ENCODE measurements around the gene ATXN7L1.

Gene ATXN7L1

DNA sequence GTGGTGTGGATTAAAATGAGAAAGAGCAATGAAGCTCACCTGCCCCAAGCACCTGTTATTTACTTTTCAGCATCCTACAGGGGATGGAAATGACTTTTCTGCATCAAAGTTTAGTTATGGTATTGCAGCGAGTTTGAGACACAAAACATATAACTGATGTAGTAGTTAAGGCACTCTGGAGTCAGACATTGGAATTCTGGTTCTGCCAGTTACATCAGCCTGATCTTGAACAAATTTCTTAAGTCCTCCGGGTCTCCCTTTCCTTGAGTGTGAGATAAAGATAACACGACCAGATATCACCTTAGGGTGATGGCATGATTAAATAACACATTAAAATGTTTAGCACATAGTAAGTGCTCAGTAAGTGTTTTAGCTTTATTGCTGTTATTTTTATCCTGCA is 97.4 kb downstream of the ATXN7L1 start:
- DNase-seq (ENCODE audit: low read depth, low spot score), result no peak

DNA sequence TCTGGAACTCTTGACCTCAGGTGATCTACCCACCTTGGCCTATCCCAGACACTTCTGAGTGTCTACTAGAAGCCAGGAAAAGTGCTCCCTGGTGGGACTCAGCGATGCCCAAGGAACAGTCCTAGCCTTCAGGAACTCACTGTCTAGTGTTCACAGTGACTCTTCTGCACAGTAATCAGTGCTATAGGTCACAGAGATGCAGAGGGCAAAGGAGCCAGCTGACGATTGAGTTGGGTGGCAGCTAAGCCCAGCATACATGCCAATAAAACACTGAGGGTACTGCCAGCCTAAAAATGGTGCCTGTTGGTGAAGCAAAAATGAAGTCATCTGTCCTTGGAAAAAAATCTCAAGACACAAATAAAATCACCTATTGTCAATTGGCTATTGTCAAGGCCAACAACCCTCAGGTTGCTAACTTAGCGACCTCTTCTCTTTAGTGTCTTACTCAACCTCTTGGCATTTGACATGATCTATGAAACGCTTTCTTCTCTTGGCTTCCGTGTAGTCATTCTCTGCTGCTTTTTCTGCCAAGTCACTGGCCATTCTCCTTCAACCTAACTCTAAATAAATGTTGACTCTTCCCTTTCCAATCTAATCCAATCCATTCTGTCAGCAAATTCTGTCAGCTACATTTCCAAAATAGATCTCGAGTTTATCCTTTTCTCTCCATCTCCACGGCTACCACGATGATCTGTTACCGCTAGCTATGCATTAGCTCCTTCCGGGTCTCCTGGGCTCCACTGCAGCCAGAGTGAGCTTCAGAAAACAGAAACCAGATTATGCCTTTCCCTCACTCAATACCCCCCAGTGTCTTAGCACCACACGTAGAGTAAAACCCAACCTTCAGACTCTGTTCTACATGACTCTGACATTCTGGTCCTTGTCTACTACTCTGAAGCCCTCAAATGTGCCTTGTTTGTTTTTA is 99.2 kb downstream of the ATXN7L1 start:
- no peak for DNase-seq (ENCODE audit: low read depth, low spot score)

DNA sequence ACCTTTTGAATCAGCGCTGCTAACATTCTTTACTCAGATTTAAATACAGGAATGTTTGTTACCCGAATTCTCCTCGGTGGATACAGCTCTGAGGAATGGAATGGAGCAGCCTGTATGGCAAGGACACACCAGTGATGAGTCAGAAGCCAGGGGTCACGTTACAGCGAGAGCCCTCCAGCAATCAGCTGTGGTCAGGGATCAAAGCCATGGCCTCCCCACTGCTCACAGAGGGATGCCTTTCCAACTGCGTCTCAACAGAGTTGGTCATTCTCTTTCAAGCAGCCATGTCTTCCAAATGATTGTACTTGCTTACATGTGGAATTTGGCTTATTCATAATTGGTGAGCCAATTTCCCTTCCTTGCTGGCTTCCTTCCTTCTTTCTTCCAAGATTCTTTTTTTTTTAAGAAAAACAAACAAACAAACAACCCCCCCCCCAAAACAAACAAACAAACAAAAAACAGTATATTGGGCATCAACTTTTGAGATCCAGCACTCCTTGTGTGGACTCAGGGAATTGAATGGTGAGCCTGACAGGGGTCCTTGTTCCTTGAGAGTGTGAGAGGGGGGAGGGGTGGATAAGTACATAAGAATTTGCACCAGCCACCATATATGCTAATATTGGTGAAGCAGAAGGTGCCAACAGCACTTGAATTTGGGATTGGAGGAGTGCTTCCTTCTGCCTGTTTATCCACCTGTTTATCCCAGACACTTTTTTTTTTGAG is 100.2 kb downstream of the ATXN7L1 start:
- peak; percentile 97 for DNase-seq (ENCODE audit: low read depth, low spot score)

DNA sequence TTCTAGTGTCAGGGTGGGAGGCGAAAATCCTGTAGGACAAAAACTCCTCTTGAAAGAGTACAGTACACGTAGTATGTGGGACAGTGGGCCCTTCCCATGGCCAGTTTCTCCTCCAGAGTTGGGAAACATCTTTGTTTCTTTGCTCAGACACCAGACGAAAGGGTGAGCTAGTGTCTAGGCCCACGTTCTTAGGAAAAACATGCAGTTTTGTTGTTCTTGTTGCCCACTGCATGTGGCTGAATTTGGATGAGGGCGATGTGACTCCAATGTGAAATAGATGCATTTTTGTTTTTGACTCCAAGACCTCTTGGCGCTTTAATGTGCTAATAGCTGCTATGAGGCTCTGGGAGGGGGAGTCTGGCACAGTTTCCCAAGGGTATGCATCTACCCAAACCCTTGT is 100.8 kb downstream of the ATXN7L1 start:
- DNase-seq (ENCODE audit: low read depth, low spot score), result no peak

DNA sequence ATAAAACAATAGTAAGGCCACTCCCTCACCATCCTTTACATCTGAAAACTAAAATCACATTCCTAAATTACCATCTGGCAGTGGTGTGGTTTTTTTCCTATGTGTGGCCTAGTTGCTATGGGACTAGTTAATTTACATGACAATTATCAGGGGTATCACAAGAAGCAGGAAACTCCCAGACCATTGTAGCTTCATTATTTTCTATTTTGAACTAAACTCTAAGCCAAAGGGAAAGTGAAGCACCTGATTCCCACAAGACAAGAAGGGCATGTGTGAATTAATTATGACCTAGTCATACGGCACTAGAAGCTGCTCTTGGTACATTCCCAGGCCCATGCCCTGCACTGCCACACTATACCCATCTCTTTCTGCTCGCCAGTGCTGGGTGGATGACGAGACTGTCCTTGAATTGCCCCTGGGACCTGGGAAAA is 103.4 kb downstream of the ATXN7L1 start:
- DNase-seq (ENCODE audit: low read depth, low spot score), result no peak

DNA sequence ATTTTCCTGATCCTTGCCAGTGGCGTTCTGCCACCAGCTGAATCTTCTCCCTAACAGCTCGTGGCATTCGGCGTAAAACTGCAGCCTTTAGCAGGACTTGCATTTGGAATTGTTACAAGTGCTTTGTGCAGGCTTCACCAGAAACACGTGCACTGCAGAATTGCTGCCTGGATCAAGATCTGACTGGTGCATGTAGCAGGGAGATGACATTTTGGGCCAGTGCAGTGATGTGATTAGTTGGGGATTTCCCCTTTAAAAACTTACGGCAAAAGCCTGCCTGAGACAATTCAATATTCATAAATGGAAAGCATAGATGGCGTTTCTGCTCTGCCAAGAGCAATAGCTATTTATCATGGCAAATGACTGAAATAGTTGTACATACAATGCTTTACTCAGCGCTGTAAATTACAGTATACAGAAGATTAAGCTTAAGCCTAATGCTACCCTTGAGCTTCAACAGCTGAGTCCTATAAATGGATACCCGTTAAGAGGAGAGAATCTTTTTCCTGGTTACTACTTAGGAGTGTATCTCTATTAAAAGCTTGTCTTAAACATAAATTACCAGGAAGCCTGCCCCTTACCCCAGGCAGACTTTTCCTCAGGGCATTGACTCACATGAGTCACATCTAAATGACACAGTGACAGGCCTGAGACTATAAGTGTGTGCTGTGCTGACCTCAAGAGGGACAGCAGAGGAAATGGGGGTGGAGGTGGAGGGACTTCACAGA is 106.3 kb downstream of the ATXN7L1 start:
- peak; percentile 29 for DNase-seq (ENCODE audit: low read depth, low spot score)

DNA sequence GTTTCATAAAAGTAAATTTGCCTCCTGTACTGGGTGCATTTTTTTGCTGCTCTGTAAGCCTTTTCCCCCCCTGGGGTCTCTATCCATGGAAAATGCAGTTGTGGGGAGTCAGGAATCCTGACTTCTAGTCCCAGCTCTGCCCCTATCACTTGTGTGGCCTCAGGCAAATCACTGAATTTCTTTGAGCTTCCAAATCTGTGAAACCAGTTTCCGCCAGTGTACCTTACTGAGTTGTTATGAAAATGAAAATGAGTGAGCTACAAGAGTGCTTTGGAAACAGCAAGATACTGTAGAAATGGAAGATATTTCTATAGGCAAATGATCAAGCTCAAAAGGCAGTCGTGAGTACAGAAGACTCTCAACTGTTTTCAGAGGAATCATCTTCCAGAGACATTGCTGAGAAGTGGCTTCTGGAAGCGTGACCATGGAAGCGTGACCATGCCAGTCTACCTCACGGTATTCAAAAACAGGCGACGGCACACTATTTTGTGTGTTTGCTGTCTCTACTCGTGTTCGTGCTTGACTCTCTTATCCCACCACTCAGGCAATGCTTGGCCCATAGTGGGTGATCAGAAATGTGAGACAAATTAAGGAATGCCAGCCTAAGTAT is 107.4 kb downstream of the ATXN7L1 start:
- DNase-seq (ENCODE audit: low read depth, low spot score), result no peak

DNA sequence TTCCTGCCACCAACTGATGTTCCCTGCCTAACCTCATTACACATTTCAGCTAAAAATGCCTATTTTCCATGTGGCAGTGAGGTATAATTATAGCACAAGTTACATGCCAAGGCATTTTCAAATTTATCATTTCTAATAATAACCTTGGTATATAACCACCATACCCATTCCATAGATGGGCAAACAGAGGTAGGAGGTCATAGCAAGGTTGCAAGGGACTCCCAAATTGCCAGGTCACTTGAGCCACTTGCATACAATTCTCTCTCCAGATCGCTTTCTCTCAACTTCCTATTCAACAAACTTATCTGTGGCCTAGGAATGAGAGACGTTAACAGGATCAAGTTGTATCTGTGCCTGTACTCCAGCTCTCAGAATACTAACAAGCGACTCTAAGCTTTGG is 108.3 kb downstream of the ATXN7L1 start:
- no peak for DNase-seq (ENCODE audit: low read depth, low spot score)

DNA sequence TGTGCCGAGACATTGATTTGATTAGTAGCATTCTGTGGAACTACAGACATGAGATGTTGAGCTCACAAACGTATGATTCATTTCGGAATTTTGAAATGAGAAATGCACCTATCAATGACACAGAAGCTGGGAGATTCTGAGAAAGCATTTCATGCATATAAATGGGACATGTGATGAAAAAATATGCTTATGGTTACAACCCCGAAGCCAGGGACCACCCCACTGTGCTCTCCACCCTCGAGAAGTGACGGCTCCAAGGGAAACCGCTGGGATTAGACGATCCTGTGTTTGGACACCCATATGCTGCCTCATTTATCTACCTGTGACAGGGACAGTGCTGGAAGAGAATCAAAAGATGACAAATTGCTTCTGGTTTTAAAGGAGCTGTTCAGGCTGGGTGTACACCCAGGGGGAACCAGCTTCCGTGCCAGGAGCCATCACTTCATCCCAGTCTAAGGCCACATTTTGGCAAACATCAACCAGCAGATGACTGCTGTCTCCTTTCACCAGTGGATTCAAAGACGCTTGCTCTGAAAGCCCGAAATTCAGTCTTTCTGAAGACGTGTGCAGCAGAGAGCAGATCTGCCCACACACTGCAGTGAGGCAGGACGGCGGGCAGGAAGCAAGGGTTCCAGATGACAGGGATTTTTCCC is 109.9 kb downstream of the ATXN7L1 start:
- no peak for DNase-seq (ENCODE audit: low read depth, low spot score)

DNA sequence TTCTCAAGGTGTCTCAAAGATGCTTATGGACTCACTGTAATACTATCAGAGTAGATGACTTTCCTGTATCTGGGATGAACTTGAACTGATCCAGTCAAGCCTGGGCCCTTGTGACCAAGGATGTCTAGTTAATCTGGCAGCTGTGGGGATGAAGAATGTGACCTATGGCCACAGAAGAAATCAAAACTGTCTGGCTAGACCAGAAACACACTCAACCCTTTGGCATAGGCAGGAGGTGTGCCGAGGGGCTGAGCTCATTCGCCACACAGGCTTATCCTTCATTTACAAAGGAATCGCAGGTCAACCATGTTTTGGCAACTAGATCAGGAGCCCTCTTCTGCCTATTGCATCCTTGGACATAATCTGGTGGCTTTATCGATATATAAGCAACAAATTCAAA is 110.6 kb downstream of the ATXN7L1 start:
- no peak for DNase-seq (ENCODE audit: low read depth, low spot score)

DNA sequence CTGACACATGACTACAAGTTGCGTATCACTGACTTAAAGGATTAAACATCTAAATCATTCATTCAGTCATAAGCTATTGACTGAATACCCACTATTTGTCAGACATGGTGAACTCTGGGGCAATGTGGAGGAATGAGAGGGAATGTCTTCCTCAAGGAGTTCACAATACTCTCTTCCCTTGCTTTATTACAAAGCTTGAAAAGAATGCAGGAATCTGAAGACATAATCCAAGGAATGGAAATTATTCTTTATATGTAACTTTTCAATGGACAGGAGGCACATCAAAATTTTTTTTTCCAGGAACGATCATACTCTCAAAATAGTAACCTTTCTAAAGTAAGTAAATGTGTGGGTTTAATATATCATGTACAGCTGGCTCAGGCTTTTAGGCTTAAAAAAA is 111.9 kb downstream of the ATXN7L1 start:
- DNase-seq (ENCODE audit: low read depth, low spot score), result no peak

DNA sequence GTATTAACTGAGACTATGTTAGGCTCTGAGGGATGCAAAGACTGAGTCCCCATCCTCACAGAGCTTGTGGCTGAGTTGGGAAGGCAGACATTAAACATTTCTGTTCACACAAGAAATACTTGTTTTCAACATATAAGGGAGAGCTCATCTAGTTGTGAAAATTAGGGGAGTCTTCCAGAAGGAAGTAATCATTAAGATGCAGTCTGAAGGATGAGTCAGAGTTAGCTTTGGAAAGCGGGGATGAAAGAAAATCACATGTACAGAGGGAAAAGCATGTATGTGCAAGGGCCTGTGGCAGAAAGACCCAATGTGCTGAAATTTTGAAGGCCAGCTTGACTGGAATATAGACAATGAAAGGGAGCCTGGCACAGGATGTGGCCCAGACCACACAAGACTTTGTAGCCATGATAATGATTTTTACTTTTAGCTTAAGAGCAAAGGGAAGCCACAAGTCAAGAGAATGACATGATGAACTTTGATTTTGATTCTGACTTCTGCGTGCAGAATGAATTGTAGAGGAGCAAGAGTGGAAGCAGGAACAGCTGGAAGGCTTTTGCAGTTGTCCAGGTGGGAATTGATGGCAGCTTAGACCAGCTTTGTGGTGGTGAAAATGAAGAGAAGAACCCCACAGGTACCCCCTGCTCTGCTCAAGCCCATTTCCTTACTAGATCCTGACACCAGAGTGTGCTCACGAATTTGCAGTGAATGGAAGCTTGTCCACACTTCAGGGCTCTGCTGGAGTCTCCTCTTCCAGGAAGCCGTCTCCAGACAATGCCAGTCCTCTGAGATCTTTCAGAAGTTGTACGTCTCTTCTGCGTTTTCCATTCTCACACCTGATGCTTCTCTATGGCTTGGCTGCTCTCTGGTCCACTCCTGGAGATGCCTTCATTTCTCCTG is 115.6 kb downstream of the ATXN7L1 start:
- DNase-seq (ENCODE audit: low read depth, low spot score), result no peak

DNA sequence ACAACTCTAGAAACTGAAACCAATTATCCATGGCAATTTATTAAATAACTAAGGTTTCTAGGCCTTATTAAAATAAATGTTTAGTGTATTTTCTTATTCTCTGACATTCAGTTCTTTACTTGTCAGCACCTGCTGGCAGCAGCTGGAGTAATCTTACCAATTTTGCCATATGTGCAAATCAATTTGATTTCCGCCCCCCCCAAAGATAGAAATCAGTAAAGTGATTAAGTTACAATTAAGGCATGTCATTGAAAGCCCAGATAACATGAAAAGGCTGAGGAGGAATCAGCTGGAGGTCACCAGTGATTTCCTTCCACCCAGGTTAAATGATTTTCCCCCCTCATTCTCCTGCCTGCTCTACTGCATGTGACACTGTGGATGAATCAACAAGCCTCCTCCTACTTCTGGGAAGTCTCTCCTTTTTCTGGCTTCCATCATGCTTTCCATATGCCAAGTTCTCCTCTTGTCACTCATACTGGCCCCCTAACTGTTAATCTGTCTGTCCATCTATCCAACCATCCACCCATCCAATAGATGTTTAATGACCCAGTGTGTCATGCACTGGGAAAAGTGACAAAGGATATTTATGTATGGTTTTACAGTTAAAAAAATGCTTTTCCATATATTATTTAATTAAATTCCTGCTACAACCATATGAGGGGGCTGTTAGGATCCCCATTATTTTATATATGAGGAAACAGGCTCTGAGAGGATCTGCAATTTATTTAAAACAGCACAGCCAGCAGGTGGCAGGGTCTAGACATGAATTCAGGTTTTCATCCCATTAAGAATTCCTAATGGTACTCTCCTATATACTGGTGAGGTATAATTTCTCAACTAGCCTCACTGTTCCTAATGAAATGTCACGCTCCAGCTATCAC is 116.5 kb downstream of the ATXN7L1 start:
- no peak for DNase-seq (ENCODE audit: low read depth, low spot score)

DNA sequence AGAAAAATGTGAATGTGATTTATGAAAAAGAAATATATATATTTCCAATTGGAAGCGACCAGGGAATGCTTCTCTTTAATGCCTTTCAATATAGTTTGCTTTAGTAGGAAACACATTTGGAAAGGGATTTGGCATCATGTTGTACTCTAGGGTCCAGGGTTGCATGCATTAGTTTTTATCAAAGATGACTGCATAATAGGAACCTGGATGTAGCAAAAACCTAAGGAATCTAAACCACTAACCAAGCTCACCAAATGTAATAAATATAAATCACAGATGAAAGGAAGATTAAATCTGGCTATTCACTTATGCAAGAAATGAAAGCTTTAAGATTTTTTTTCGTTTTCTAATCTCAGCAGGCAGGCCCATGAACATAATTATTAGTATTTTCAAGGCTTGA is 120.0 kb downstream of the ATXN7L1 start:
- DNase-seq (ENCODE audit: low read depth, low spot score), result no peak

DNA sequence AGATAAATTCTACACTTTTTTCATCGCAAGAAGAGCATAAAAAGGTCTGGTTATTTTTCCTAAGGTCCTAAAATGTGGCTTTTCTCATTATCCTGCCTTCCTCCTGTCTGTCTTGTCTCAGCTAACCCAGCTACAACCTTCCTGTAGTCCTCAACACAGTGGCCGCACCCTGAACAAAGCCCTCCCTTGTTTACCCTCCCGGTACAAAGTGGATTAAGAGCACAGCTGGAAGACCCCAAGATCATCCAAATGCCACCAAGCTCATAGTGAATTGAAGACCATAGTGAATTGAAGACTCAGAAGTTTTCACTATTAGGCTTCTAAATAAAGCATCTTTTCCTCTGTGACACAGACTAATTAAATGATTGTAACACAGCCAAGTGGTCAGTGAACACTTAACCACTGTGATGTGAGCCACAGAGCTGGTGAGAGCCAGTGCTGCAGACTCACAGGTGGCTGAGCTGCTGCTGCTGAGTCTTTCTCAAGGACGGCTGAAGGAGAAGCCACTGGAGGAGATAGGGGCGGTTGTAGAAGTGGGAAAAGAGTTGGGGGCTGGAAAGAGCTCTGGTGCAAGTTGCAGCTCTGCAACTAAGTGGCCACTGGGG is 123.6 kb downstream of the ATXN7L1 start:
- DNase-seq (ENCODE audit: low read depth, low spot score), result no peak

DNA sequence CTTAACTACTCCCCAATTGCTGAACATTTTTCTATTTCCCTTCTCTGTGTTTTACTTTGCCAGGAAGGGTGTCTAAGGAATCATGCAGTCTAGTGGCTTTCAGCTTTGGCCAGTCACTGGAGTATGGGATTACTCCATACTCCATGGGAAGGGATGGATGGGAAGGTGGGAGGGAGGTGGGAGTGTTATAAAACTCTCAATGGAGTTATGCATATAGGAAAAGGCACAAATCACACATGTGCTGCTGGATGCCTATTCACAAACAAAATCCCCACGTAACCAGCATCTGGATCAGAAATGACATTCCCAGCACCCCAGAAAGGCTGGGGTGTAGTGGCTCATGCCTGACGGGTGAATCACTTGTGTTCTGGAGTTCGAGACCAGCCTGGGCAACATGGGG is 125.3 kb downstream of the ATXN7L1 start:
- no peak for DNase-seq (ENCODE audit: low read depth, low spot score)

DNA sequence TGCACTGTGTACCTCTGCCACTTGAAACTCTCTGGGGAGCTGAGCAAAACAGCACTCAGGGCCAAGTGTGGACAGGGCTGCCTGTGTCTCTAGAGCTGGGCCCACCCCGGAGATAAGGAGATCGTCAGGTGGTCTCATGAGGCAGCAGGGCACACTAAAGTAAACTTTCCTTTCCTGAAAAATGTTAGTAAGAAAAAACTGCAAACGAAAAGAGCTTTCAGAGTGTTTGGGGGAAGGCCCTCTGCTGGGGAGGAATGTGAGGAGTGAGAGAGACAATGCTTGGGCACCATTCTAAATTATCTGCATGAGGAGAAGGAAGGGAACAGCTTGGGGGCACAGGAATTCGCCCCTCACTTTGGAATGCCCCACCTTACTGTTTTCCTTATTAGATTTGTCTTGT is 127.7 kb downstream of the ATXN7L1 start:
- peak; percentile 35 for DNase-seq (ENCODE audit: low read depth, low spot score)

DNA sequence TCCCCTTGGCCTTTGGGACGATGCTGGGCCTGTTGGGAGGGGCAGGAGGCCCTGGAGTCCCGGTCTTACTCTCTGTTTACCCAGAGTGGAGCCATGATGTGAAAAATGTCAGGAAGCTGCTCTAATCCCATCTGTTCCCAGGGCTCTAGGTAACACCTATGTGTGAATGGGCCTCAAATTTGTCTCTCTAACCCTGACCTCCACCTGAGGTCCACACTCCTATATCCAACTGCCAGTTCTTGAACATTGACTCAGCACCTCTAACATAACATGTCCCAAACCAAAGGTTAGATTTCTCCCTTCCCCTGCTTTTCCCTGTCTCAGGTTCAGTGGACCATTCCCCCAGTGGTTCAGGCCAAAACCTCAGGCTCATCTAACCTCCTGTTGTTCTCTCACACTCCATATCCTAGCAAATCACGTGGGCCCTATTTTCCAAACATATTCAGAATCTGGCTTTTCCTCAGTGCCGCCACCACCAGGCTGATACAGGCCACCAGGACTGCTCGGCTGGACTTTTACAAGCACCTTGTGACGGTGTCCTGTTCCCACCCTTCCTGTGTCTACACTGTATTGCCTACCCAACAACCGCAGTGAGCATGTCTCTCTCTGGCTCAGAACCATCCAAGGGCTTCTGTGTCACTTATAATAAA is 130.6 kb downstream of the ATXN7L1 start:
- DNase-seq (ENCODE audit: low read depth, low spot score), result peak; percentile 44

All from ELF-1 (cell line).